Testis (tissue), 2 donors: Measurements from ENCODE around the gene PITRM1.

Experiments
- POLR2A ChIP-seq: fragments of 450-650 bp; IDR thresholded peaks from one replicate; pipeline ENCODE4 v1.6.1; 2017; ENCODE audit warnings: antibody characterized with exemption, mild to moderate bottlenecking, moderate library complexity
- TF ChIP-seq, protein P1 (sequence below), 3 experiments: fragments of 450-650 bp in 2 of 3; fragments of 200-600 bp in 1 of 3; sonication (generic) in 1 of 3; IDR thresholded peaks; one replicate each; pipeline ENCODE4 v1.5.1; 2016 to 2019; ENCODE audit warnings: antibody characterized with exemption in 3 of 3, mild to moderate bottlenecking in 2 of 3, moderate library complexity in 1 of 3

DNA sequence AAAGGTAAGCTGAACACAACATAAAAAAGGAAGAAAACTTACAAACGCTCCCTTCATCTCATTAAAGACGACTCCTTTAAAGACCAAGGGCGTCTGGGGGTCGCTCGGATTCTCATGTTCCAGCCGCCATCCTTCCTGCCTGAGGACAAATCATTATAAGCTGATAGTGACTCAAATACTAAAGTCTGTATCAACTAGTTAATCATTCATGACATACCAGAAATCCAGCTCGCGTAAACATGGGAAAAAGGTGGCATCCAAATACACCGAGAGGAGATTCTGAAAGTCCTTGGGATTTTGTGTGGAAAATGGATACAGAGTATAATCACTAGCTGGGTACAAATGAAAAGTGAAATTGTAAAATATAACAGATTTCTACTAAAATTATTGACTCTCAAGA, 7.4 kb downstream of the PITRM1 start:
- TF ChIP-seq POLR2A = no peak
- TF ChIP-seq, protein P1, sequence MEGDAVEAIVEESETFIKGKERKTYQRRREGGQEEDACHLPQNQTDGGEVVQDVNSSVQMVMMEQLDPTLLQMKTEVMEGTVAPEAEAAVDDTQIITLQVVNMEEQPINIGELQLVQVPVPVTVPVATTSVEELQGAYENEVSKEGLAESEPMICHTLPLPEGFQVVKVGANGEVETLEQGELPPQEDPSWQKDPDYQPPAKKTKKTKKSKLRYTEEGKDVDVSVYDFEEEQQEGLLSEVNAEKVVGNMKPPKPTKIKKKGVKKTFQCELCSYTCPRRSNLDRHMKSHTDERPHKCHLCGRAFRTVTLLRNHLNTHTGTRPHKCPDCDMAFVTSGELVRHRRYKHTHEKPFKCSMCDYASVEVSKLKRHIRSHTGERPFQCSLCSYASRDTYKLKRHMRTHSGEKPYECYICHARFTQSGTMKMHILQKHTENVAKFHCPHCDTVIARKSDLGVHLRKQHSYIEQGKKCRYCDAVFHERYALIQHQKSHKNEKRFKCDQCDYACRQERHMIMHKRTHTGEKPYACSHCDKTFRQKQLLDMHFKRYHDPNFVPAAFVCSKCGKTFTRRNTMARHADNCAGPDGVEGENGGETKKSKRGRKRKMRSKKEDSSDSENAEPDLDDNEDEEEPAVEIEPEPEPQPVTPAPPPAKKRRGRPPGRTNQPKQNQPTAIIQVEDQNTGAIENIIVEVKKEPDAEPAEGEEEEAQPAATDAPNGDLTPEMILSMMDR (IDR thresholded peaks at IDR 0.05) = no peak
